GF-D8 (cell line): ENCODE data around the gene CAMK4.
"Not testable (repeated sequence)": the region's sequence is repeated elsewhere in the genome, so short reads cannot be mapped to it uniquely, and the experiment has no call there.

Experiments
- DNase-seq: peaks from one replicate; lab custom pipeline; 2025; lab: John Stamatoyannopoulos, UW

CAMK4 gene

GRCh38 chr5:111257610-111258009 lies 33.4 kb downstream of the CAMK4 start:
- DNase-seq: not testable (repeated sequence)

GRCh38 chr5:111259636-111260035 lies 35.5 kb downstream of the CAMK4 start:
- DNase-seq: no peak

- DNase-seq: no peak
Observed at GRCh38 chr5:111261610-111262009, 37.4 kb downstream of the CAMK4 start.

- DNase-seq: no peak
Observed at GRCh38 chr5:111262153-111262552, 38.0 kb downstream of the CAMK4 start.

- DNase-seq: no peak
Observed at GRCh38 chr5:111262815-111263214, 38.6 kb downstream of the CAMK4 start.

- no peak for DNase-seq
Observed at GRCh38 chr5:111266491-111266890, 42.3 kb downstream of the CAMK4 start.

GRCh38 chr5:111268300-111268699 lies 44.1 kb downstream of the CAMK4 start:
- no peak for DNase-seq

GRCh38 chr5:111271885-111272284 lies 47.7 kb downstream of the CAMK4 start:
- no peak for DNase-seq

GRCh38 chr5:111277061-111277460 lies 52.9 kb downstream of the CAMK4 start:
- DNase-seq: no peak

GRCh38 chr5:111278858-111279504 lies 54.8 kb downstream of the CAMK4 start:
- no peak for DNase-seq

- no peak for DNase-seq
Observed at GRCh38 chr5:111280282-111280951, 56.2 kb downstream of the CAMK4 start.

- DNase-seq: no peak
Observed at GRCh38 chr5:111282798-111283197, 58.6 kb downstream of the CAMK4 start.

- no peak for DNase-seq
Observed at GRCh38 chr5:111284825-111285224, 60.6 kb downstream of the CAMK4 start.

GRCh38 chr5:111294551-111294950 lies 70.4 kb downstream of the CAMK4 start:
- DNase-seq: no peak

- no peak for DNase-seq
Observed at GRCh38 chr5:111295649-111296048, 71.5 kb downstream of the CAMK4 start.

- no peak for DNase-seq
Observed at GRCh38 chr5:111296570-111296969, 72.4 kb downstream of the CAMK4 start.

GRCh38 chr5:111299067-111299481 lies 74.9 kb downstream of the CAMK4 start:
- no peak for DNase-seq

GRCh38 chr5:111299831-111300432 lies 75.7 kb downstream of the CAMK4 start:
- no peak for DNase-seq

GRCh38 chr5:111301264-111301663 lies 77.1 kb downstream of the CAMK4 start:
- DNase-seq: no peak

GRCh38 chr5:111302043-111302442 lies 77.9 kb downstream of the CAMK4 start:
- DNase-seq: not testable (repeated sequence)

GRCh38 chr5:111308951-111309350 lies 84.8 kb downstream of the CAMK4 start:
- no peak for DNase-seq

- DNase-seq: no peak
Observed at GRCh38 chr5:111309384-111309783, 85.2 kb downstream of the CAMK4 start.
